Breast epithelium (tissue), 3 donors: ENCODE results near the gene STARD3.

Experiments
- POLR2A ChIP-seq: fragments of 450-650 bp; IDR thresholded peaks from one replicate; pipeline ENCODE4 v1.6.1; 2016; ENCODE audit warnings: antibody characterized with exemption, mild to moderate bottlenecking, moderate library complexity
- POLR2AphosphoS5 ChIP-seq, 3 donors: sonication (generic); formaldehyde crosslinking; IDR thresholded peaks; one replicate each; pipeline ENCODE4 v1.6.1; 2017; ENCODE audit warnings: antibody characterized with exemption in 3 of 3
- TF ChIP-seq, protein P1 (sequence below), 3 donors: fragments of 450-650 bp; IDR thresholded peaks; one replicate each; pipeline ENCODE4 v1.5.1; 2016 to 2017; ENCODE audit warnings: antibody characterized with exemption in 3 of 3, mild to moderate bottlenecking in 3 of 3, moderate library complexity in 3 of 3

DNA sequence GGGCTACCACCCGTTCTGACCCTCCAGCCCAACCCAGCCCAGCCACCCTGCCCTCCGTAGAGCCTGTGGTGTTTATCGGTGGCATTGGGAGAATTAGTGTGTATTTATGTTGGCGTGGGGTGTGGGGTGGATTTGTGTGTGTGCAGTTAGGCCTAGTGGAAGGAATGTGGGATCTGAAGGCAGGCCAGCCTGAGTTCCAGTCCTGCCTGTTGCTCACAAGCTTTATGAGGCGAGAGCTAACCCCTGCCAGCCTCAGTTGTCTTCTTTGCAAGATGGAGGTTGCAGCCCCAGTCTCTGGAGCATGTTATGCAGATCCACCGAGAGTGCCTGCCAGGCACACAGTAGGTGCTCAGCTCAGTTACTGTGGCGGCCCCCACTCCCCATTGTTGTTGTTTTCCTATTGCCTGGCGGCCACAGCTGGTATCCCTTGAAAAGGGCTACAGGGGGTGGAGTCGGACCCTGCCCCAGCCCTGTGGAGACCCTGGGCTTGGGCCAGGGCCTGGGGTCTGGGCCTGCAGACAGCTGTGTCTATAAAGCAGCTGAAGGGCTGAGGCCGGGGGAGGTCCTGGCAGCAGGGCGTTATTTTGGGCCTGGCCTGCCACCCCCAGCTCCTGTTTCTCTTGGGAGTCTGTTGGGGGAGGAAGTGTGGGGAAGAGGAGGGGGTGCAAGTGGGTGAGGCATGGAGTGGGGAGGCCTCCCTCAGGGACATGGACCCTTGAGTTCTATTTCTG lies 68.0 kb downstream of the STARD3 start:
- TF ChIP-seq, protein P1, sequence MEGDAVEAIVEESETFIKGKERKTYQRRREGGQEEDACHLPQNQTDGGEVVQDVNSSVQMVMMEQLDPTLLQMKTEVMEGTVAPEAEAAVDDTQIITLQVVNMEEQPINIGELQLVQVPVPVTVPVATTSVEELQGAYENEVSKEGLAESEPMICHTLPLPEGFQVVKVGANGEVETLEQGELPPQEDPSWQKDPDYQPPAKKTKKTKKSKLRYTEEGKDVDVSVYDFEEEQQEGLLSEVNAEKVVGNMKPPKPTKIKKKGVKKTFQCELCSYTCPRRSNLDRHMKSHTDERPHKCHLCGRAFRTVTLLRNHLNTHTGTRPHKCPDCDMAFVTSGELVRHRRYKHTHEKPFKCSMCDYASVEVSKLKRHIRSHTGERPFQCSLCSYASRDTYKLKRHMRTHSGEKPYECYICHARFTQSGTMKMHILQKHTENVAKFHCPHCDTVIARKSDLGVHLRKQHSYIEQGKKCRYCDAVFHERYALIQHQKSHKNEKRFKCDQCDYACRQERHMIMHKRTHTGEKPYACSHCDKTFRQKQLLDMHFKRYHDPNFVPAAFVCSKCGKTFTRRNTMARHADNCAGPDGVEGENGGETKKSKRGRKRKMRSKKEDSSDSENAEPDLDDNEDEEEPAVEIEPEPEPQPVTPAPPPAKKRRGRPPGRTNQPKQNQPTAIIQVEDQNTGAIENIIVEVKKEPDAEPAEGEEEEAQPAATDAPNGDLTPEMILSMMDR (IDR thresholded peaks at IDR 0.05) = peak in 1 of 3 donors; percentile 59
- TF ChIP-seq POLR2A = no peak
- no peak for TF ChIP-seq POLR2AphosphoS5 (IDR thresholded peaks at IDR 0.05)
